ENCODE results near the gene ANKRD11. TPM values are rescaled to one million over a fixed set of nuclear protein-coding genes. Genes with fewer than 3 reads are reported as not detected.

ANKRD11 gene
- total RNA-seq, 1 experiment from 2014 or later = 54.4 TPM

GRCh38 chr16:89517128-89517527 is 26.8 kb upstream of the ANKRD11 start:
- no peak for DNase-seq
- H3K27me3 ChIP-seq (ENCODE audit: control insufficient read depth, insufficient read depth, low read length) = no peaks in the 10 kb centered on the region
- peaks cover 22% of the 10 kb centered on the region for H3K36me3 ChIP-seq (replicated peaks; ENCODE audit: control insufficient read depth, insufficient read depth, low read length)
- no peak overlapping the region for H3K4me3 ChIP-seq (ENCODE audit: insufficient read depth, low read depth, low read length)

DNA sequence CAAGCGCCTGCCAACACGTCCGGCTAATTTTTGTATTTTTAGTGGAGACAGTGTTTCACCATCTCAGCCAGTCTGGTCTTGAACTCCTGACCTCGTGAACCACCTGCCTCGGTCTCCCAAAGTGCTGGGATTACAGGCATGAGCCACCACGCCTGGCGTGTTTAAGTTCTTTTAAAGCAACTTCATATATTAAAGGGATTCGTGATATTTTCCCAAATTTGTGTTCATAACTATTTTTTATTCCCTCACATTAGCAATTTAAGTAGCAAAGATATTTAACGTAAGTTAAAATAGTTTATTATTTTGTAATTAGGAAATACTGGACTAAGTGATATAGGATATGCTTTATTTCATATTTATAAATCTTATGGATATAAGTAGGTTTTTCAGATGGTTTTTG is 22.1 kb upstream of the ANKRD11 start:
- no peak for DNase-seq
- Histone ChIP-seq H3K36me3 (replicated peaks; ENCODE audit: control insufficient read depth, insufficient read depth, low read length) (peaks cover 27% of the 10 kb centered on the region), H3K27me3 (ENCODE audit: control insufficient read depth, insufficient read depth, low read length) (peaks cover 1% of the 10 kb centered on the region; the same call in 1 of the 2 replicates), H3K4me3 (ENCODE audit: insufficient read depth, low read depth, low read length) (no peak overlapping the region)

- DNase-seq = no peak
- Histone ChIP-seq H3K27me3 (ENCODE audit: control insufficient read depth, insufficient read depth, low read length) (peaks cover 6% of the 10 kb centered on the region; the same call in 1 of the 2 replicates), H3K36me3 (replicated peaks; ENCODE audit: control insufficient read depth, insufficient read depth, low read length) (peaks cover 25% of the 10 kb centered on the region), H3K4me3 (ENCODE audit: insufficient read depth, low read depth, low read length) (no peak overlapping the region)
Observed at GRCh38 chr16:89511374-89511773, 21.0 kb upstream of the ANKRD11 start.

GRCh38 chr16:89510526-89510925 is 20.2 kb upstream of the ANKRD11 start:
- H3K4me3 ChIP-seq (ENCODE audit: insufficient read depth, low read depth, low read length) = no peak overlapping the region
- peaks cover 23% of the 10 kb centered on the region for H3K36me3 ChIP-seq (replicated peaks; ENCODE audit: control insufficient read depth, insufficient read depth, low read length)
- H3K27me3 ChIP-seq (ENCODE audit: control insufficient read depth, insufficient read depth, low read length) = peaks cover 6% of the 10 kb centered on the region; the same call in 1 of the 2 replicates
- DNase-seq = no peak

GRCh38 chr16:89507834-89508590 is 17.7 kb upstream of the ANKRD11 start, which contains the start of gene SPG7:
Gene SPG7, plus strand, starts transcription at chr16:89508403. Its CDS starts 15 bp downstream, at chr16:89508418.
- peaks cover 6% of the 10 kb centered on the region; the same call in 1 of the 2 replicates for H3K27me3 ChIP-seq (ENCODE audit: control insufficient read depth, insufficient read depth, low read length)
- peak within 1 kb of the TSS; percentile 90 for H3K4me3 ChIP-seq (ENCODE audit: insufficient read depth, low read depth, low read length)
- peaks cover 16% of the 10 kb centered on the region for H3K36me3 ChIP-seq (replicated peaks; ENCODE audit: control insufficient read depth, insufficient read depth, low read length)
- DNase-seq = peak; percentile 99

DNA sequence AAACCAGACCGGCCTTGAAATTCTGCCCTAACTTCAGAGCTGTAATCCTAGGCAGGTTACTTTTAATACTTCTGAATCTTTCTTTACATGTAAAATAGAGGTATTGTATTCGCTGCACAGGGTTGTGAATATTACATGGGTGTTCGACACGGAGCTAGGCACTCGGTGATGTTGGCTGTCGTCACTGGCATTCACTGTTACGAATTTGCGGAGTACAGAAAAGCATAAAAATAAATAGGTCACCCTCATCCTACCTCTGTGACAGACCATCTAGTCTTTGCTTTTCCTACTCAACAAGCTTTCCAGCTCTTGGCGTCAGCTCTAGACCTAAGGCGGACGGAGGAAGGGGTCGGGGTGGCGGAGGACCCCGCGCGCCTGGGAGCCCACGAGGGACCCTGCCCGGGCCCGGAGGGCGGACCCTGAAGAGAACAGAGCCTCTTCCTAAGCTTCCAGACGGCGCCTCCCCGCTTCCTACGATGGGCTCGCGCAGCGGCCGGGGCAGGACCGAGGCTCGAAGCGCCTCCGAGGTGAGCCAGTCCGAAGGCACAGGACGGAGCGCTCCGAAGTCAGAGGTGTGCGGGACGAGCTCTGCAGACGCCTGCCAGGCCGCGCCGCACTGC is 17.0 kb upstream of the ANKRD11 start:
- peak overlapping the region; percentile 90 for H3K4me3 ChIP-seq (ENCODE audit: insufficient read depth, low read depth, low read length)
- DNase-seq = no peak
- H3K27me3 ChIP-seq (ENCODE audit: control insufficient read depth, insufficient read depth, low read length) = peaks cover 6% of the 10 kb centered on the region; the same call in 1 of the 2 replicates
- H3K36me3 ChIP-seq (replicated peaks; ENCODE audit: control insufficient read depth, insufficient read depth, low read length) = peaks cover 13% of the 10 kb centered on the region

DNA sequence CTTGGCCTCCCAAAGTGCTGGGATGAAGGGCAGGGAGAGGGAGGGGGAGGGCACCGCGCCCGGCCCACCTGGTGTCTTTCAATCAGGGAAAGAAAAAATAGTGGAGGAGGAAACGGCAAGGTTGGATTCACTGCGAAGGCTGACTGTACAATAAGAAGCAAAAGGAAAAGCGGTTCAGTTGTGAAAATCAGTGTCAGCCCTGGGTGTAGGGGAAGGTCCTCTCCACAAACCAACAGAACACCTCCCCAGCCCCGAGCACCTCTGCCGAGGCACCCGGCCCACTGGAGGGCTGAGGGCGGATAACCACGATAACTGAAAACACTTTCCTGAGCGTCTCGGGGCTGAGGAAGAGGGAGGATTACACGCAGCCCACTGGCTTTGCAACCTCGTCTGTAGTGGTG is 16.4 kb upstream of the ANKRD11 start:
- peak; percentile 64 for DNase-seq
- H3K36me3 ChIP-seq (replicated peaks; ENCODE audit: control insufficient read depth, insufficient read depth, low read length) = peaks cover 13% of the 10 kb centered on the region
- H3K27me3 ChIP-seq (ENCODE audit: control insufficient read depth, insufficient read depth, low read length) = peaks cover 6% of the 10 kb centered on the region; the same call in 1 of the 2 replicates
- peak overlapping the region; percentile 18; the same call in 1 of the 2 replicates for H3K4me3 ChIP-seq (ENCODE audit: insufficient read depth, low read depth, low read length)

GRCh38 chr16:89506113-89506504 is 15.7 kb upstream of the ANKRD11 start:
- no peak for DNase-seq
- H3K36me3 ChIP-seq (replicated peaks; ENCODE audit: control insufficient read depth, insufficient read depth, low read length) = peaks cover 7% of the 10 kb centered on the region
- H3K27me3 ChIP-seq (ENCODE audit: control insufficient read depth, insufficient read depth, low read length) = peaks cover 6% of the 10 kb centered on the region; the same call in 1 of the 2 replicates
- no peak overlapping the region for H3K4me3 ChIP-seq (ENCODE audit: insufficient read depth, low read depth, low read length)

- Histone ChIP-seq H3K4me3 (ENCODE audit: insufficient read depth, low read depth, low read length) (no peak overlapping the region), H3K36me3 (replicated peaks; ENCODE audit: control insufficient read depth, insufficient read depth, low read length) (peaks cover under 1% of the 10 kb centered on the region; the same call in 1 of the 2 replicates), H3K27me3 (ENCODE audit: control insufficient read depth, insufficient read depth, low read length) (peaks cover 6% of the 10 kb centered on the region; the same call in 1 of the 2 replicates)
- peak; percentile 27 for DNase-seq
Observed at GRCh38 chr16:89505204-89506112, 15.1 kb upstream of the ANKRD11 start.

- Histone ChIP-seq H3K4me3 (ENCODE audit: insufficient read depth, low read depth, low read length) (no peak overlapping the region), H3K27me3 (ENCODE audit: control insufficient read depth, insufficient read depth, low read length) (peaks cover 6% of the 10 kb centered on the region; the same call in 1 of the 2 replicates), H3K36me3 (replicated peaks; ENCODE audit: control insufficient read depth, insufficient read depth, low read length) (no peaks in the 10 kb centered on the region)
- DNase-seq = no peak
Observed at GRCh38 chr16:89504091-89504490, 13.7 kb upstream of the ANKRD11 start.

DNA sequence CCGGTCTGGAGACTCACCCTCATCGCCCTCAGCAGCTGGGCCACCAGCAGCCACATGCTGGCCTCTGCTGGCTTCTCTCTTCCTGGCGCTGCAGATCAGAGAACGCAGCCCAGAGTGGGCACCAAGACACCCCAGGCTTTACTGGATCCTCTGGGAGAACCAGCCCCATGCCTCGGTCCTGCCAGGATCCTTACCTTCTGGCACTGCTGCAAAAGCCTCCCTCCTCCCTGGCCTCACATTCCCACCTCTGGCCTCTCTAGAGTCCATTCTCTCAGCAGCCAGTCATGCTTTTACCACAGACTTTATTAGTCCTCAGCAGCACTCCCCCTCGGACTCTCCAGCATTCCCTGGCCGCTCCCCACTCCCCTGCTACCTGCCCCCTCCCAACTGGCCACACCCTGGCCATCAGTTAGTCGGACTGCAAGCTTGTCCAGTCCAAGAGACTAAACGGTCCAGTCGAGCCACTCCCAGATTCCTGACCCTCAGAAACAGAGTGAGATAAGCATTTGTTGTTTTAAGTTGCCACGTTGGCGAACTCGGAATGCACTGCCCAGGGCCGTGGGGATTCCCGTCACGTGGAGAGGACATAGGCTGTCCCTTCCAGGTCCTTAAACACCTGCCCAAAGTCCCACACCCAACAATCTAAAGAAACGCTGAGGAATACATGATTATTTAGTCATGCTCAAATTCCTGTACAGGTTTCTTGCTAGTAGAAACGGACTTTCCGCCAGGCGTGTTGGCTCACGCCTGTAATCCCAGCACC is 11.9 kb upstream of the ANKRD11 start:
- H3K36me3 ChIP-seq (replicated peaks; ENCODE audit: control insufficient read depth, insufficient read depth, low read length) = no peaks in the 10 kb centered on the region
- peak; percentile 41 for DNase-seq
- peaks cover 3% of the 10 kb centered on the region; the same call in 1 of the 2 replicates for H3K27me3 ChIP-seq (ENCODE audit: control insufficient read depth, insufficient read depth, low read length)
- no peak overlapping the region for H3K4me3 ChIP-seq (ENCODE audit: insufficient read depth, low read depth, low read length)

DNA sequence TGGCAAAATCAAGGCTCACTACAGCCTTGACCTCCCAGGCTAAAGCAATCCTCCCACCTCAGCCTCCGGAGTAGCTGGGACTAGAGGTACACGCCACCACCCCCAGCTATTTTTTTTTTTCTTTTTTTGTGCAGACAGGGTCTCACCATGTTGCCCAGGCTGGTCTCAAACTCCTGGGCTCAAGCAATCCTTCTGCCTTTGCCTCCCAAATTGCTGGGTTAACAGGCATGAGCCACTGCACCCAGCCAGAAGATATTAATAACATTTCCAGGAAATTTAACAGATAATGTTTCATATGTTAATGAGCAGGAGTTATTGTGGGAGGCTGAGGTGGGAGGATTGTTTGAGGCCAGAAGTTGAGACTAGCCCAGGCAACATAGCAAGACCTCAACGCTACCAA is 9.4 kb upstream of the ANKRD11 start:
- no peak for DNase-seq
- Histone ChIP-seq H3K36me3 (replicated peaks; ENCODE audit: control insufficient read depth, insufficient read depth, low read length) (no peaks in the 10 kb centered on the region), H3K4me3 (ENCODE audit: insufficient read depth, low read depth, low read length) (no peak overlapping the region), H3K27me3 (ENCODE audit: control insufficient read depth, insufficient read depth, low read length) (no peaks in the 10 kb centered on the region)

GRCh38 chr16:89498839-89499238 is 8.5 kb upstream of the ANKRD11 start:
- DNase-seq = no peak
- H3K36me3 ChIP-seq (replicated peaks; ENCODE audit: control insufficient read depth, insufficient read depth, low read length) = no peaks in the 10 kb centered on the region
- H3K4me3 ChIP-seq (ENCODE audit: insufficient read depth, low read depth, low read length) = no peak overlapping the region
- H3K27me3 ChIP-seq (ENCODE audit: control insufficient read depth, insufficient read depth, low read length) = no peaks in the 10 kb centered on the region

Data from H7 (cell line).